ENCODE measurements around the gene MIF. TPM values are rescaled to one million over a fixed set of nuclear protein-coding genes. Genes with fewer than 3 reads are reported as not detected.
"Not testable (repeated sequence)": the region's sequence is repeated elsewhere in the genome, so short reads cannot be mapped to it uniquely, and the experiment has no call there.

MIF gene
- total and polyA plus RNA-seq, 8 donors = 139 to 467 (median 211) TPM

DNA sequence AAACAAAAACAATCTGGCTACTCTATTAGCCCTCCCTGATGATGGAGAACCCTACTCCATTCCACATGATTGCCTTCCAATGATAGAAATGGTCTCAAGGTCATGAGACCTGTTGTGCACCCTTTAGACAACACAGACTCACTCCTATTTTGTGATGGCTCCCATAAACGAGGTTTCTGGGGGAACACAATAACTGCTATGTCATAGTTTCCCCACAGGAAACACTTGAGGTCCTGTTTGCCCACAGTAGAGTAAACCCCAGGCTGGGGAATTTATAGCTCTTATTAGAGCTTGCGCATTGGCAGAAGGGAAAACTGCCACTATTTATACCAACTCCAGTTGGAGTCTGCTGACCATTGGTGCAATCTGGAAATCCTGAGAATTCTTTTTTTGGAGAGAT lies 28.7 kb downstream of the MIF start:
- Histone ChIP-seq H3K4me1 (no peaks in the 10 kb centered on the region), H3K27me3 (no peaks in the 10 kb centered on the region), H3K36me3 (peaks cover 0 to 67% of the 10 kb centered on the region in 2 donors), H3K27ac (no peak overlapping the region), H3K4me3 (no peak overlapping the region), H3K9me3 (peaks cover 0 to 17% of the 10 kb centered on the region in 2 donors)
- no peak for ATAC-seq
- TF ChIP-seq CTCF (IDR thresholded peaks at IDR 0.05) = no peak
- no peak for DNase-seq
- intact Hi-C loops (cut with DNase I) = no loop called here

DNA sequence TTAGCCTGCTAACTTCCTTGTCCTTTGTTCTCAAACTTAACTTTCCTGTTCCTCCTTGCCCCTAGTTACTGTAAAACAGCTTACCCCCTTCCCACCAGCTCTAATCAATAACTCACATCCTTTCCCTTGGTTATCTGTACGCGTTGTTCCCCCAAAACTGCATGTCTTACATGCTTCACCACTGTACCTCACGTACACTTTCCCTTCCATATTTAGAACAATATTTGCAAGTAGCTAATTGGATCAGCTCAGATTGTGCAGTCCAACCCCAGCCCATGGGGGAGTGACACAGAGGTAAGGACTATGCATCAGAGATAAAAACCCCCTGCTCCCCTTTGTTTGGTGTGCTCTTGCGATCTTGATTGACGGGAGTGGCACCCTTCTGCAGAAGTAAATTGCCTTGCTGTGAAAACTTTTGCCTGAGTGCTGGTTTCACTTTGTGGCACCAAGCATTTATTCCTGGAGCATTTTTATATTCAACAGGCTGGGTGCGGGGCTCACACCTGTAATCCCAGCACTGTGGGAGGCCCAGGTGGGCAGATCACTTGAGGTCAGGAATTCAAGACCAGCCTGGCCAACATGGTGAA lies 30.9 kb downstream of the MIF start:
- intact Hi-C loops (cut with DNase I) = no loop called here
- no peaks in the 10 kb centered on the region for H3K4me1 ChIP-seq
- H3K27me3 ChIP-seq = no peaks in the 10 kb centered on the region
- TF ChIP-seq CTCF (IDR thresholded peaks at IDR 0.05) = no peak
- H3K9me3 ChIP-seq = peaks cover 0 to 18% of the 10 kb centered on the region in 2 donors
- no peak overlapping the region for H3K4me3 ChIP-seq
- peaks cover 0 to 78% of the 10 kb centered on the region in 2 donors for H3K36me3 ChIP-seq
- ATAC-seq (no peak), DNase-seq (no peak)
- H3K27ac ChIP-seq = no peak overlapping the region

- Histone ChIP-seq H3K27ac (no peak overlapping the region), H3K4me1 (no peaks in the 10 kb centered on the region), H3K4me3 (no peak overlapping the region), H3K9me3 (peaks cover 0 to 23% of the 10 kb centered on the region in 2 donors), H3K27me3 (no peaks in the 10 kb centered on the region), H3K36me3 (peaks cover 0 to 80% of the 10 kb centered on the region in 2 donors)
- intact Hi-C loops (cut with DNase I) = no loop called here
- ATAC-seq (no peak), DNase-seq (no peak)
- no peak for TF ChIP-seq CTCF (IDR thresholded peaks at IDR 0.05)
Measured at GRCh38 chr22:23926561-23926960, 32.4 kb downstream of the MIF start.

DNA sequence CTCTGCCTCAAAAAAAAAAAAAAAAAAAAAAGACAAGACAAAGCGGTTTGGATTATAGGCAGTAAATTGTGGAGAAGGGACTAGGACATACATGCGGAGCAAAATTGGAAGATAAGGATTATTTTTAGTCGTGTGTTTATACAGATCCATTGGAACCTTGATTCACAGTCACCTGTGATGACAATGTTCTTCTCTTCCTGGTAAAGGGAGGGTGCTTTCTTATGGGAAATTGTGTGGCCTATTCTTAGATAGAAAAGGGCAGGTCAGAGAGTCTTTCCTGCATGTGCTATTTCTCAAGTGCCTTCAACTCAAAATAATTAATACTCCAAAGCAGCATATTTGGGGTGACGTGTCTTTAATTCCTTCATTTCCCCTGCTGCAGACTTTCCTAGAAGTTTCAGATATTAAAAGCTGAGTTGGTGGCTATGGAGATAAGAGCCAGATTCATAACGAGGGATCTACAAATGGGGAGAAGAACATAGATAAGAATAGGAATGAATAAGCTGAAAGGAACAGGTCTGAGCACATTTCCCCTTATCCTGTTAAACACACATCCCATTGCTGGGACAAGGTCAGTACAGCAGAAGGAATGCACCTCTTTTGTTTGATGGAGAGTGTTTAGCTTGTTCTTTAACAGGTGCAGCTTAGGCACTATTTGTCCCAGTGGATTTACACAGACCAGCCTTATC lies 44.3 kb downstream of the MIF start:
- H3K4me1 ChIP-seq = no peaks in the 10 kb centered on the region
- H3K4me3 ChIP-seq = no peak overlapping the region
- no peaks in the 10 kb centered on the region for H3K9me3 ChIP-seq
- no peaks in the 10 kb centered on the region for H3K27me3 ChIP-seq
- TF ChIP-seq CTCF (IDR thresholded peaks at IDR 0.05) = no peak
- intact Hi-C loops (cut with DNase I) = no loop called here
- DNase-seq (peak in 1 of 4 donors; percentile 38), ATAC-seq (peak; percentile 80)
- no peak overlapping the region for H3K27ac ChIP-seq
- H3K36me3 ChIP-seq = no peaks in the 10 kb centered on the region

- no peak overlapping the region for H3K27ac ChIP-seq
- H3K9me3 ChIP-seq = no peaks in the 10 kb centered on the region
- ATAC-seq = no peak
Measured at GRCh38 chr22:23939017-23939357, 44.8 kb downstream of the MIF start.

DNA sequence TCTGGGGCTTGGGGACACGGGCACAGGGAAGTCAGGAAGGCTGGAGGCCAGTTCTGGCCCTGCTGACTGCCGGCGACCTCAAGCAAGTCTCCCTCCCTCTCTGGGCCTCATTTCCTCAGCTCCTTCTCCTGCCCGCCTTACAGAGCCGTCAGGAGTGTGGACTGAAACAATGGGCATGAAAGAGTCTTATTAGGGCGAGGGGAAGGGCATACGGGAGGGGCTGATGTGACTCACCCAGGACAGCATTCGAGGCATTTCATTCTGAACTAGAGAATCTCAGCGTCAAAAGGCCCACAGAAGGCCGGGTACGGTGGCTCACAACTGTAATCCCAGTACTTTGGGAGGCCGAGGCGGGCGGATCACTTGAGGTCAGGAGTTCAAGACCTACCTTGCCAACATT lies 46.0 kb downstream of the MIF start:
- H3K27ac ChIP-seq; H3K27me3 ChIP-seq; H3K4me1 ChIP-seq; H3K36me3 ChIP-seq; intact Hi-C loops (cut with DNase I); DNase-seq; ATAC-seq; H3K9me3 ChIP-seq; H3K4me3 ChIP-seq: not testable (repeated sequence)

More at GRCh38 chr22:23939017-23939357, 44.8 kb downstream of the MIF start:
- no peak for DNase-seq
- Histone ChIP-seq H3K4me1 (no peaks in the 10 kb centered on the region), H3K27me3 (no peaks in the 10 kb centered on the region), H3K36me3 (no peaks in the 10 kb centered on the region), H3K4me3 (no peak overlapping the region)
- intact Hi-C loops (cut with DNase I) = no loop called here
- no peak for TF ChIP-seq CTCF (IDR thresholded peaks at IDR 0.05)

All from left lung (tissue), 10 donors.